KMS-11 (cell line): ENCODE measurements around the gene PDZRN4.
"Not testable (repeated sequence)": the region's sequence is repeated elsewhere in the genome, so short reads cannot be mapped to it uniquely, and the experiment has no call there.

Experiments used
- H2AFZ ChIP-seq: fragments of 200-600 bp; sonication (generic); 2 replicates; pipeline ENCODE4 v1.6.1; 2016; ENCODE audit warnings: antibody characterized with exemption, mixed run types, low read depth
- H3K27ac ChIP-seq: fragments of 200-600 bp; sonication (generic); 2 replicates; pipeline ENCODE4 v1.6.1; 2016; ENCODE audit warnings: mild to moderate bottlenecking, mixed run types
- H3K27me3 ChIP-seq: fragments of 200-600 bp; sonication (generic); 2 replicates; pipeline ENCODE4 v1.6.1; 2017; ENCODE audit warnings: mild to moderate bottlenecking, low read depth, mixed run types, moderate library complexity; ENCODE audit not compliant: insufficient read depth
- H3K36me3 ChIP-seq: fragments of 200-600 bp; sonication (generic); 2 replicates; pipeline ENCODE4 v1.6.1; 2017; ENCODE audit warnings: mild to moderate bottlenecking, mixed run types; ENCODE audit not compliant: insufficient read depth
- H3K4me1 ChIP-seq: fragments of 200-600 bp; sonication (generic); 2 replicates; pipeline ENCODE4 v1.6.1; 2016; ENCODE audit warnings: mild to moderate bottlenecking, low read depth, mixed run types; ENCODE audit not compliant: poor library complexity, severe bottlenecking
- H3K4me2 ChIP-seq: fragments of 200-600 bp; sonication (generic); 2 replicates; pipeline ENCODE4 v1.7.0; 2016; ENCODE audit warnings: mild to moderate bottlenecking, mixed run types
- H3K4me3 ChIP-seq: fragments of 200-600 bp; sonication (generic); IDR thresholded peaks from 2 replicates; pipeline ENCODE4 v1.6.1; 2017; ENCODE audit warnings: low read depth, low read length, mixed read lengths; ENCODE audit not compliant: insufficient read depth
- H3K79me2 ChIP-seq: fragments of 200-600 bp; sonication (generic); 2 replicates; pipeline ENCODE4 v1.6.1; 2016; ENCODE audit warnings: low read depth, mixed run types; ENCODE audit not compliant: insufficient read depth
- H3K9ac ChIP-seq: fragments of 200-600 bp; sonication (generic); 2 replicates; pipeline ENCODE4 v1.6.1; 2016; ENCODE audit warnings: mild to moderate bottlenecking, mixed run types
- H4K20me1 ChIP-seq: fragments of 200-600 bp; sonication (generic); 2 replicates; pipeline ENCODE4 v1.6.1; 2016; ENCODE audit warnings: mild to moderate bottlenecking, mixed run types; ENCODE audit not compliant: insufficient read depth
- TF ChIP-seq, protein P1 (sequence below): fragments of 200-600 bp; sonication (generic); conservative IDR thresholded peaks from 2 replicates; pipeline ENCODE4 v1.6.1; 2017; ENCODE audit warnings: low read depth, mild to moderate bottlenecking, antibody characterized with exemption, low read length, moderate library complexity, mixed read lengths

PDZRN4 gene

DNA sequence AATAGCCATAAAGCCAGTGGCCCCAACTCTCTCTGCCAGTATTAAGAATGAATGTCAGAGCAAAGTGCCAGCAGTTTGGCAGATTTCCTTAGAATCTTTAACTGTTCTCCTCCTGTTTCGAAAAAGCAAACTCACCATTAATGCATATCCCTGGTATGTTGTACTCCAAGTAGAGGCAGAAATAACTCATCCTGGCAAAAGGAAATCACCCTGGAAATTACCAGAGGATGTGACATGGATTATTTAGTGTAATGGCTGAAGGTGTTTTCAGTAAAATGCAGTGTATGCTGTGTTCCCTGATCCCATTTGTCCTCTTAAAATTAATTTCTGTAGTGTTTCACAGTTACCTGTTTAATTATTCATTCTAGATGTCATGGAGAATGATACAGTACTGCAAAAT is 105.3 kb downstream of the PDZRN4 start:
- no peaks in the 10 kb centered on the region for H3K79me2 ChIP-seq
- no peaks in the 10 kb centered on the region for H3K4me1 ChIP-seq
- no peak overlapping the region for H3K9ac ChIP-seq
- H3K27ac ChIP-seq: no peak overlapping the region
- no peak overlapping the region for H2AFZ ChIP-seq
- no peaks in the 10 kb centered on the region for H3K27me3 ChIP-seq
- TF ChIP-seq, protein P1, sequence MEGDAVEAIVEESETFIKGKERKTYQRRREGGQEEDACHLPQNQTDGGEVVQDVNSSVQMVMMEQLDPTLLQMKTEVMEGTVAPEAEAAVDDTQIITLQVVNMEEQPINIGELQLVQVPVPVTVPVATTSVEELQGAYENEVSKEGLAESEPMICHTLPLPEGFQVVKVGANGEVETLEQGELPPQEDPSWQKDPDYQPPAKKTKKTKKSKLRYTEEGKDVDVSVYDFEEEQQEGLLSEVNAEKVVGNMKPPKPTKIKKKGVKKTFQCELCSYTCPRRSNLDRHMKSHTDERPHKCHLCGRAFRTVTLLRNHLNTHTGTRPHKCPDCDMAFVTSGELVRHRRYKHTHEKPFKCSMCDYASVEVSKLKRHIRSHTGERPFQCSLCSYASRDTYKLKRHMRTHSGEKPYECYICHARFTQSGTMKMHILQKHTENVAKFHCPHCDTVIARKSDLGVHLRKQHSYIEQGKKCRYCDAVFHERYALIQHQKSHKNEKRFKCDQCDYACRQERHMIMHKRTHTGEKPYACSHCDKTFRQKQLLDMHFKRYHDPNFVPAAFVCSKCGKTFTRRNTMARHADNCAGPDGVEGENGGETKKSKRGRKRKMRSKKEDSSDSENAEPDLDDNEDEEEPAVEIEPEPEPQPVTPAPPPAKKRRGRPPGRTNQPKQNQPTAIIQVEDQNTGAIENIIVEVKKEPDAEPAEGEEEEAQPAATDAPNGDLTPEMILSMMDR: no peak
- no peaks in the 10 kb centered on the region for H4K20me1 ChIP-seq
- no peak overlapping the region for H3K4me3 ChIP-seq
- H3K36me3 ChIP-seq: no peaks in the 10 kb centered on the region
- no peak overlapping the region for H3K4me2 ChIP-seq

DNA sequence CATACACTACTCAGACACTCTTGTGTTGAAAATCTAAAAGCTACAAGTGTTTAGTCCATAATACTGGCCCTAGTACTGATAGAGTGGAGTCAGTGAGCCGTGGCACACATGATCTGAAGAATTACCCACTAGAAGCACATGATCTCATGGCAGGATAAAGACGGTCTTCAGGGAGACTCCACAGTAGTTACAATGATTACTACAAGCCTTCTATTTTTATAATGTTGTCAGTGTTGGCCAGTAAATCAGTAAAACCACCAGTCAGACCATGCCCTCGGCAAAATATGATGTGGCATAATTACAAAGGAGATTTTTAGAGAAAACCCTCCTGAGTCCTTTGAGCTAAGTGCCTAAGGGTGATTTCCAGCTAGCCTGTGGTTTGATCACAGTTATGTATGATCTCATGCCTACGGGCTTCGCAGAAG is 114.9 kb downstream of the PDZRN4 start:
- no peaks in the 10 kb centered on the region for H3K27me3 ChIP-seq
- H3K4me2 ChIP-seq: no peak overlapping the region
- no peaks in the 10 kb centered on the region; the same call in 1 of the 2 replicates for H3K36me3 ChIP-seq
- H4K20me1 ChIP-seq: no peaks in the 10 kb centered on the region
- no peak overlapping the region for H3K9ac ChIP-seq
- TF ChIP-seq, protein P1: no peak
- H3K4me1 ChIP-seq: no peaks in the 10 kb centered on the region
- no peak overlapping the region for H3K4me3 ChIP-seq
- H3K27ac ChIP-seq: no peak overlapping the region
- no peaks in the 10 kb centered on the region for H3K79me2 ChIP-seq
- no peak overlapping the region for H2AFZ ChIP-seq

DNA sequence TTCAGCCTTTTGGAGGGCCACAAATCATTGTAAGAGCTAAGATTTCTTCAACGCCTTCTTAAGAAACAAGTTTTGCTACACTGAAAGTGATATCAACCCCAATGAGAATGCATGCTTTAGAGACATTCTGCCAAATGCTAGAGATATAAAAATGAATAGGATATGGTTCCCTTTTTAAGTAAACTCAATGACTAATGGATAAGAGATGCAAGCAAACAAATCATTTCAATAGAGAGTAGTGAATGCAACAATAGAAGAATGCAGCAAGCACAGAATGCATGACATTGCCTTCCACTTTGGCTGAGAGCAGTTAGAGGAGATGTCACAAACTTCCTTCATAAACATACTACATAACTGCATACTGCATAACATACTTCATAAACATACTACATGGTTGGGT is 116.4 kb downstream of the PDZRN4 start:
- H3K4me3 ChIP-seq: no peak overlapping the region
- H3K4me2 ChIP-seq: no peak overlapping the region
- no peaks in the 10 kb centered on the region; the same call in 1 of the 2 replicates for H3K36me3 ChIP-seq
- H3K4me1 ChIP-seq: no peaks in the 10 kb centered on the region
- H2AFZ ChIP-seq: no peak overlapping the region
- H3K27ac ChIP-seq: no peak overlapping the region
- TF ChIP-seq, protein P1: no peak
- H3K27me3 ChIP-seq: no peaks in the 10 kb centered on the region
- H3K9ac ChIP-seq: no peak overlapping the region
- no peaks in the 10 kb centered on the region for H4K20me1 ChIP-seq
- no peaks in the 10 kb centered on the region for H3K79me2 ChIP-seq

DNA sequence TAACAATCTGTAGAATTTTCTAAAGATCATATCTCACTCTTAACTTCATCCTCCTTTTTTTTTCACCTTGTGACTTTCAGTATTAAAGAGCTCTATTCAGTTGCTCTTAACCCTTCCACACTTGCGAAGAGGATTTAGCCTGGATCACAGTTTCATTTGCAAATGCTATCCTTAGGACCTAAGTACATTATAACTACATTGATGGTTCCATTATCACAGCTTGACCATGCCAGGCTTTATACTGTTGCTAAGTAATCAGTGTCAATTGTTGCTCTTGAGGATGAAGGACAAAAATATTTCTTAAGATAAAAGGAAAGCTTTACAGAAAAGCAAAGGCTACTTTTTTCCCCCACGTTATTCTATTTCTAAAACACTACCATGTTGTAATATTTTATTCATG is 122.2 kb downstream of the PDZRN4 start:
- no peaks in the 10 kb centered on the region for H3K4me1 ChIP-seq
- no peaks in the 10 kb centered on the region for H3K27me3 ChIP-seq
- H3K4me2 ChIP-seq: no peak overlapping the region
- no peaks in the 10 kb centered on the region for H3K36me3 ChIP-seq
- H3K27ac ChIP-seq: no peak overlapping the region
- TF ChIP-seq, protein P1: no peak
- H2AFZ ChIP-seq: no peak overlapping the region
- no peaks in the 10 kb centered on the region for H3K79me2 ChIP-seq
- H3K9ac ChIP-seq: no peak overlapping the region
- no peaks in the 10 kb centered on the region for H4K20me1 ChIP-seq
- H3K4me3 ChIP-seq: no peak overlapping the region

DNA sequence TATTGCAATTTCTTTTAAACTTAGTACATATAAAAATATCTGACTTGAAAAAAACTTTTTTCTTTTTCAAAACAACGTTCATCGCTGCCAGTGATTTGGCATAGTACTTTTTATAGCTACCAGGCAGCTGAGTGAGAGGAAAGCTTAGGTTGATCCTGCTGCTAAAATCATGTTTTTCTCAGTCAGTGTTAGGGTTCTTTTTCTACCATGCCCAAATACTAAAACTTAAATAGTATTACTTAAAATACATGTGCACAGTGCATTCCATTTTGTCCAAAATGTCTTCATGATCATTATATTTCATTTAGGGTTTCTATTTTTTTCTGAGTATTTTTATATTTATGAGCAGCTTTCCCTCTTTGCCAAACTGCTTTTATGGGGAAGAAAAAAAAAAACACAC is 123.8 kb downstream of the PDZRN4 start:
- no peak overlapping the region for H3K4me2 ChIP-seq
- H3K79me2 ChIP-seq: no peaks in the 10 kb centered on the region
- H3K4me3 ChIP-seq: no peak overlapping the region
- H3K27me3 ChIP-seq: no peaks in the 10 kb centered on the region
- TF ChIP-seq, protein P1: no peak
- no peak overlapping the region for H2AFZ ChIP-seq
- H4K20me1 ChIP-seq: no peaks in the 10 kb centered on the region
- no peak overlapping the region for H3K27ac ChIP-seq
- H3K9ac ChIP-seq: no peak overlapping the region
- H3K36me3 ChIP-seq: no peaks in the 10 kb centered on the region
- H3K4me1 ChIP-seq: no peaks in the 10 kb centered on the region

DNA sequence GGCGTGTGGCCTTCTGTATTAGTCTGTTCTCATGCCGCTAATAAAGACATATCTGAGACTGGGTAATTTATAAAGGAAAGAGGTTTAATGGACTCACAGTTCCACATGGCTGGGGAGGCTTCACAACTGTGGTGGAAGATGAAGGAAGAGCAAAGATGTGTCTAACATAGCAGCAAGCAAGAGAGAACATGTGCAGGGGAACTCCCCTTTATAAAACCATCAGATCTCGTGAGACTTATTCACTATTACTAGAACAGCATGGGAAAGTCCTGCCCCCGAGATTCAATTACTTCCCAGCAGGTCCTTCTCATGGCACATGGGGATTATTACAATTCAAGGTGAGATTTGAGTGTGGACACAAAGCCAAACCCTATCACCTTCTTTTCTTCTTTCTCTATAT is 124.3 kb downstream of the PDZRN4 start:
- H2AFZ ChIP-seq, H3K9ac ChIP-seq, H3K4me3 ChIP-seq, H3K36me3 ChIP-seq, H4K20me1 ChIP-seq, H3K27ac ChIP-seq, H3K79me2 ChIP-seq, H3K27me3 ChIP-seq, H3K4me1 ChIP-seq, H3K4me2 ChIP-seq: not testable (repeated sequence)
